Lower leg skin (tissue), 3 donors: ENCODE results near the gene BBS4.

Experiments
- POLR2A ChIP-seq, 2 donors: fragments of 450-650 bp; IDR thresholded peaks; one replicate each; pipeline ENCODE4 v1.6.1; 2016 to 2017; ENCODE audit warnings: antibody characterized with exemption in 2 of 2, mild to moderate bottlenecking in 1 of 2, moderate library complexity in 1 of 2
- TF ChIP-seq, protein P1 (sequence below), 3 donors: fragments of 450-650 bp; IDR thresholded peaks; one replicate each; pipeline ENCODE4 v1.5.1; 2016; ENCODE audit warnings: antibody characterized with exemption in 3 of 3, mild to moderate bottlenecking in 3 of 3, moderate library complexity in 2 of 3

DNA sequence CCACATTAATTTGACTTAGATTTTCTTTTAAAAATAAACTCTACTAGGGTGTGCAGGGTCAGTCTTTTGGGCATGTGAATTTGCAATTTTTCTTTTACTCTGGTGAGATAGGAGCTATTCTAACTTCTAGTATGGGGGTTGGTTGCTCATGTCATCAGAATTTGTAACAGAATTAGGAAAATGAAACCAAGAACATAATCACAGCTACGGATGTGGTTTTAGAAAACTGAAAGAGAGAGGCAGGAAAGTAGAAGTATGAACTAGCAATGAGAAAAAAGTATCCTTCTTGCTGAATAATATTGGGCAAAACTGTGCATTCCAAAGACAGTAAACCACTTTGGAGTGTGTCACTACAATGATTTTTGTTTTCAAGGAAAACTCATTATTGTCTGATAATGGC, 54.2 kb downstream of the BBS4 start:
- TF ChIP-seq, protein P1, sequence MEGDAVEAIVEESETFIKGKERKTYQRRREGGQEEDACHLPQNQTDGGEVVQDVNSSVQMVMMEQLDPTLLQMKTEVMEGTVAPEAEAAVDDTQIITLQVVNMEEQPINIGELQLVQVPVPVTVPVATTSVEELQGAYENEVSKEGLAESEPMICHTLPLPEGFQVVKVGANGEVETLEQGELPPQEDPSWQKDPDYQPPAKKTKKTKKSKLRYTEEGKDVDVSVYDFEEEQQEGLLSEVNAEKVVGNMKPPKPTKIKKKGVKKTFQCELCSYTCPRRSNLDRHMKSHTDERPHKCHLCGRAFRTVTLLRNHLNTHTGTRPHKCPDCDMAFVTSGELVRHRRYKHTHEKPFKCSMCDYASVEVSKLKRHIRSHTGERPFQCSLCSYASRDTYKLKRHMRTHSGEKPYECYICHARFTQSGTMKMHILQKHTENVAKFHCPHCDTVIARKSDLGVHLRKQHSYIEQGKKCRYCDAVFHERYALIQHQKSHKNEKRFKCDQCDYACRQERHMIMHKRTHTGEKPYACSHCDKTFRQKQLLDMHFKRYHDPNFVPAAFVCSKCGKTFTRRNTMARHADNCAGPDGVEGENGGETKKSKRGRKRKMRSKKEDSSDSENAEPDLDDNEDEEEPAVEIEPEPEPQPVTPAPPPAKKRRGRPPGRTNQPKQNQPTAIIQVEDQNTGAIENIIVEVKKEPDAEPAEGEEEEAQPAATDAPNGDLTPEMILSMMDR (IDR thresholded peaks at IDR 0.05): no peak
- no peak for TF ChIP-seq POLR2A (IDR thresholded peaks at IDR 0.05)
